Measurements from ENCODE around the gene ZGLP1.

DNA sequence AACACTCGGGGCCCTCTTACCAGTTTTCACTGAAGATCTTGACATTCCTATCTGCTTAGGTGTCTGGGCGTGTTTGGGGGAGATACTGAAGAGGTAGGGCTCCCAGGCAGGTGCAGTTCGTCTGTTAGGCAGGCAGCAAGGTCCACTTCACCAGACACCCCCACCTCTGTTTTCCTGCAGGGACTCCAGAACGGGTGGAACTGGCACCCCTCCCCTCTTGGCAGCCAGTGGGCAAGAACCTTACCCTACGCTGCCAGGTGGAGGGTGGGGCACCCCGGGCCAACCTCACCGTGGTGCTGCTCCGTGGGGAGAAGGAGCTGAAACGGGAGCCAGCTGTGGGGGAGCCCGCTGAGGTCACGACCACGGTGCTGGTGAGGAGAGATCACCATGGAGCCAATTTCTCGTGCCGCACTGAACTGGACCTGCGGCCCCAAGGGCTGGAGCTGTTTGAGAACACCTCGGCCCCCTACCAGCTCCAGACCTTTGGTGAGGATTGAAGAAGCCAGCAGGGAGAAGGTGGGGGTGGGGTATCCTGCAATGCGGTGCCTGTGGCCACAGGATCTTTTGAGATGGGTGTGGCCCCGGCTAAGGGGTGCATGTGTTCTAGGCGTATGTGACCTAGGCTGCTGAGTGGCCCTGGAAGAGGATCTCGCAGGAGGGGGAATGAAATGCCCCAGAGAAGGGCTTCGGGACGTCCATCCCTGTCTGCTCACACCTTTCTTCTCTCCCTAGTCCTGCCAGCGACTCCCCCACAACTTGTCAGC, 26.1 kb downstream of the ZGLP1 start:
- TF ChIP-seq, protein P1, sequence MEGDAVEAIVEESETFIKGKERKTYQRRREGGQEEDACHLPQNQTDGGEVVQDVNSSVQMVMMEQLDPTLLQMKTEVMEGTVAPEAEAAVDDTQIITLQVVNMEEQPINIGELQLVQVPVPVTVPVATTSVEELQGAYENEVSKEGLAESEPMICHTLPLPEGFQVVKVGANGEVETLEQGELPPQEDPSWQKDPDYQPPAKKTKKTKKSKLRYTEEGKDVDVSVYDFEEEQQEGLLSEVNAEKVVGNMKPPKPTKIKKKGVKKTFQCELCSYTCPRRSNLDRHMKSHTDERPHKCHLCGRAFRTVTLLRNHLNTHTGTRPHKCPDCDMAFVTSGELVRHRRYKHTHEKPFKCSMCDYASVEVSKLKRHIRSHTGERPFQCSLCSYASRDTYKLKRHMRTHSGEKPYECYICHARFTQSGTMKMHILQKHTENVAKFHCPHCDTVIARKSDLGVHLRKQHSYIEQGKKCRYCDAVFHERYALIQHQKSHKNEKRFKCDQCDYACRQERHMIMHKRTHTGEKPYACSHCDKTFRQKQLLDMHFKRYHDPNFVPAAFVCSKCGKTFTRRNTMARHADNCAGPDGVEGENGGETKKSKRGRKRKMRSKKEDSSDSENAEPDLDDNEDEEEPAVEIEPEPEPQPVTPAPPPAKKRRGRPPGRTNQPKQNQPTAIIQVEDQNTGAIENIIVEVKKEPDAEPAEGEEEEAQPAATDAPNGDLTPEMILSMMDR (IDR thresholded peaks at IDR 0.05; ENCODE audit: borderline replicate concordance, extremely low read depth, low read length, poor library complexity, severe bottlenecking), result no peak
- no peak for TF ChIP-seq EZH2 (IDR thresholded peaks at IDR 0.05; ENCODE audit: borderline replicate concordance, low read depth, low read length, severe bottlenecking)

All from DND-41 (cell line).